Skeletal muscle satellite cell (primary cell): ENCODE measurements around the gene EXOC1L.
A peak's percentile ranks its signal among the peaks of the same experiment; 100 is the strongest.
"Not testable (repeated sequence)": the region's sequence is repeated elsewhere in the genome, so short reads cannot be mapped to it uniquely, and the experiment has no call there.

Experiments used
- H3K27me3 ChIP-seq: 2 replicates; pipeline ENCODE4 v1.7.0; 2013; ENCODE audit warnings: low read length; ENCODE audit not compliant: control insufficient read depth, insufficient read depth
- H3K36me3 ChIP-seq: 2 replicates; pipeline ENCODE4 v1.7.0; 2013; ENCODE audit warnings: mild to moderate bottlenecking, control low read depth, low read length; ENCODE audit not compliant: insufficient read depth
- H3K4me1 ChIP-seq: 2 replicates; pipeline ENCODE4 v1.7.0; 2013; ENCODE audit warnings: low read length; ENCODE audit not compliant: control insufficient read depth, insufficient read depth
- H3K4me2 ChIP-seq: 2 replicates; pipeline ENCODE4 v1.7.0; 2013; ENCODE audit warnings: mild to moderate bottlenecking, low read length
- H3K4me3 ChIP-seq: 2 replicates; pipeline ENCODE4 v1.7.0; 2013; ENCODE audit warnings: low read length
- H3K9ac ChIP-seq: 2 replicates; pipeline ENCODE4 v1.7.0; 2013; ENCODE audit warnings: mild to moderate bottlenecking, low read depth, low read length, moderate library complexity
- H3K9me3 ChIP-seq: replicated peaks from 2 replicates; pipeline ENCODE4 v1.7.0; 2013; ENCODE audit warnings: mild to moderate bottlenecking, control low read depth, low read length

Gene EXOC1L

DNA sequence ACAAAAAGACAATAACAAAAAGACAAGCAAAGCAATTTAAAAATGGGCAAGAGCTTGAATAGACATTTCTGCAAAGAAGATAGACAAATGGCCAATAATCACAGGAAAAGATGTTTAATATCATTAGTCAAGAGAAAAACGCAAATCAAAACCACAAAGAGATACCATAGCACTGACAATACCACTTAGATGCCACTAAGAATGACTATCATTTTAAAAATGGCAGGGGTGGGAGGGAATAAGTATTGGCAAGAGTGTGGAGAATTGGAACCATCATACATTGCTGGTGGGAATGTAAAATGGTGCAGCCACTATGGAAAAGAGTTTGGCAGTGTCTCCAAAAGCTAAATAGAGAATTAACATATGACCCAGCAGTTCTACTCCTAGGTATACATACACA, 18.8 kb downstream of the EXOC1L start:
- Histone ChIP-seq H3K4me3 (no peak overlapping the region), H3K4me2 (no peak overlapping the region), H3K9ac (no peak overlapping the region), H3K4me1 (no peaks in the 10 kb centered on the region), H3K27me3 (peaks cover 9% of the 10 kb centered on the region), H3K36me3 (no peaks in the 10 kb centered on the region), H3K9me3 (no peaks in the 10 kb centered on the region)

DNA sequence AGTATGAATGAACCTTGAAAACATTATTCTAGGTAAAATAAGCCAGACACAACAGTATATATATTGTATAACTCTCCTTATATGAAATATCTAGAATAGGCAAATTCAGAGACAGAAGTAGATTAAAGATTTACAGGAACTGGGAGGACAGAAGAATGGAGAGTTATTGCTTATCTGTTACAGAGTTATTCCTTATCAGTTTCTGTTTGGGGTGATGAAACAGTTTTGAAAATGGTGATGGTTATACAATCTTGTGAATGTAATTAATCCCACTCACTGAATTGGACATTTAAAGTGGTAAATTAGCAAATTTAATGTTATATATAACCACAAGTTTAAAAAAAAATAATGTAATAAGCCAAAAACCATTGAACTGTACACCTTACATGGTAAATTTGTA, 19.4 kb downstream of the EXOC1L start:
- Histone ChIP-seq H3K4me2 (no peak overlapping the region), H3K9me3 (no peaks in the 10 kb centered on the region)

DNA sequence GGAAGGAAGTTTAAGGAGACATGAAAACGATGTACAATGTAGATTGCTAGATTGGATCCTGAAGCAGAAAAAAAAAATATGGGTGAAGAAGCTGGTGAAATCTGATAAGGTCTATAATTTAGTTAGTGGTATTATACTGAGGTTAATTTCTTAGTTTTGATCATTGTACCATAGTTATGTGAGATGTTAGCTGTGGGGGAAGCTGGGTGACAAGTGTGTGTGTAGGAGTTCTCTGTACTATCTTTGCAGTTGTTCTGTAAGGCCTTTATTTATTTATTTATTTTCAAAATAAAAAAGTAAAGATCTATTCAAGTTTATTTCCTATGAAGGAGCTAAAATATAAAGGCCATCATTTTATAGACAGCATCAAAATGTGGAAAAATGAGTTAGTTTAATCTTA, 21.4 kb downstream of the EXOC1L start:
- H3K9me3 ChIP-seq: no peaks in the 10 kb centered on the region
- H3K36me3 ChIP-seq: no peaks in the 10 kb centered on the region
- H3K4me3 ChIP-seq: no peak overlapping the region
- H3K9ac ChIP-seq: no peak overlapping the region
- no peaks in the 10 kb centered on the region for H3K4me1 ChIP-seq
- peaks cover 5% of the 10 kb centered on the region for H3K27me3 ChIP-seq
- H3K4me2 ChIP-seq: no peak overlapping the region

More for the DNA sequence above, 19.4 kb downstream of the EXOC1L start:
- H3K4me3 ChIP-seq: no peak overlapping the region
- H3K27me3 ChIP-seq: peaks cover 5% of the 10 kb centered on the region
- H3K9ac ChIP-seq: no peak overlapping the region
- no peaks in the 10 kb centered on the region for H3K4me1 ChIP-seq
- H3K36me3 ChIP-seq: no peaks in the 10 kb centered on the region

DNA sequence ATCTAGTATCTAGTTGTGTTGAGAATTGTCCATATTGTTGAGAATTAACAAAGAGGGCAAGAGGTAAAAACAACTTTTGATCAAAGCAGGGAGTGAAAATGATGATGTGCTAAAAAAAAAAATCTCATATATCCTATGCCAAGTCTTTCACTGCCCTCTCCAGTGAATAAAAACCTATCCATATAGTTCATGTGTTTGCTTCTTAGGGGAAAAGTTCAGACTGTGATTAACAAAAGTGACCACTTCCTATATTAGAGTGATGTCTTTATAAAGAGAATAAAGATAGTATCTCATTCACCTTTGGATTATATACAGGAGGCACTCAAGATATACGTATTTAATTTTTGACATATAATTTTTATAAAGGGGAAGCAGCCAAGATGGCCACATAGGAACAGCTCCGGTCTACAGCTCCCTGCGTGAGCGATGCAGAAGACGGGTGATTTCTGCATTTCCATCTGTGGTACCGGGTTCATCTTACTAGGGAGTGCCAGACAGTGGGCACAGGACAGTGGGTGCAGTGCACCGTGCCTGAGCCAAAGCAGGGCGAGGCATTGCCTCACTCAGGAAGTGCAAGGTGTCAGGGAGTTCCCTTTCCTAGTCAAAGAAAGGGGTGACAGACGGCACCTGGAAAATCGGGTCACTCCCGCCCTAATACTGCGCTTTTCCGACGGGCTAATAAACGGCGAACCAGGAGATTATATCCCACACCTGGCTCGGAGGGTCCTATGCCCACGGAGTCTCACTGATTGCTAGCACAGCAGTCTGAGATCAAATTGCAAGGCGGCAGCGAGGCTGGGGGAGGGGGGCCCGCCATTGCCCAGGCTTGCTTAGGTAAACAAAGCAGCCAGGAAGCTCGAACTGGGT, 22.0 kb downstream of the EXOC1L start:
- not testable (repeated sequence) for H3K4me3 ChIP-seq, H3K36me3 ChIP-seq, H3K9ac ChIP-seq, H3K4me2 ChIP-seq, H3K9me3 ChIP-seq, H3K27me3 ChIP-seq, H3K4me1 ChIP-seq

DNA sequence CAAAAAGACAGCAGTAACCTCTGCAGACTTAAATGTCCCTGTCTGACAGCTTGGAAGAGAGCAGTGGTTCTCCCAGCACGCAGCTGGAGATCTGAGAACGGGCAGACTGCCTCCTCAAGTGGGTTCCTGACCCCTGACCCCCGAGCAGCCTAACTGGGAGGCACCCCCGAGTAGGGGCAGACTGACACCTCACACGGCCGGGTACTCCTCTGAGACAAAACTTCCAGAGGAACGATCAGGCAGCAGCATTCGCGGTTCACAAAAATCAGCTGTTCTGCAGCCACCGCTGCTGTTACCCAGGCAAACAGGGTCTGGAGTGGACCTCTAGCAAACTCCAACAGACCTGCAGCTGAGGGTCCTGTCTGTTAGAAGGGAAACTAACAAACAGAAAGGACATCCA, 22.7 kb downstream of the EXOC1L start:
- H3K9me3 ChIP-seq, H3K4me3 ChIP-seq, H3K9ac ChIP-seq, H3K4me1 ChIP-seq, H3K27me3 ChIP-seq, H3K4me2 ChIP-seq, H3K36me3 ChIP-seq: not testable (repeated sequence)

DNA sequence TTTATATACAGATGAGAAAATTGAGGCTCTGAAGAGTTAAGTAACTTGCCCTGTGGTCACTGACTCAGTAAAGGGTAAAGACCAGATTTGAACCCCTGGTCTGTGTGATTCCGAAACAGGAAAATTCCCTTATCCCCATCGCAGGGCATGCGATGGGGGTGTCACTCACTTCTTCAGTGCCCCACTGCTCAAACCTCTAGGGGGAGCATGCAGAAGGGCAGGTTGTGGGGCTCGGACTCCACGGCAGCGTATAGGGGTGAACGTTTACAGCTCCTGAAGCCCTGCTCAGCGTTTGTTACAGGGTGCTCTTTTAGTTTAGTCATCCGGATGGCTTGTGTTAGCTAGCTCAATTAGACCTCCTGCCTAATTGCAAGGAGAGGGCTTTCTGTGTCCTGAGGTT, 30.1 kb downstream of the EXOC1L start:
- H3K4me3 ChIP-seq: no peak overlapping the region
- H3K27me3 ChIP-seq: peaks cover 4% of the 10 kb centered on the region
- H3K4me2 ChIP-seq: no peak overlapping the region
- H3K9ac ChIP-seq: no peak overlapping the region
- no peaks in the 10 kb centered on the region for H3K36me3 ChIP-seq
- H3K4me1 ChIP-seq: peaks cover 4% of the 10 kb centered on the region
- H3K9me3 ChIP-seq: no peaks in the 10 kb centered on the region

DNA sequence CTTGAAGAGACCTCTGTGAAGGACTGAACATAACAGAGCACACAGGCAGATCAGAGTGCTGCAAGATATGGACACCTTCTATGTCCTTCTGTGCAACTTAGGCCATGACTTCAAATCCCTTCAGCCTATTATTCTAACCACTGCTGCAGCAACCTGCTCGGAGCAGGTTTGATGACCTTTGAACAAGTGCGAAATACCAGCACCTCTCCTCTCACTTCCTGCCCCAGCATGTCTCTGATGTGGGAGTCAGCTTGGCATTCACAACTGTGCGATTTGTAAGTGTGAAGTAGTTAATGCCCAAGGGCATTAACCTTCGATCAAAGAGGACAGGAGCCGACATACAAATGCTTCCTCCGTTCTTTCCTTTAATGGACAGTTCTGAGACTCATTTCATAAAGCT, 32.3 kb downstream of the EXOC1L start:
- H3K9ac ChIP-seq: no peak overlapping the region
- H3K4me1 ChIP-seq: peaks cover 8% of the 10 kb centered on the region
- H3K9me3 ChIP-seq: no peaks in the 10 kb centered on the region
- no peak overlapping the region for H3K4me2 ChIP-seq
- no peaks in the 10 kb centered on the region for H3K36me3 ChIP-seq
- peaks cover 4% of the 10 kb centered on the region for H3K27me3 ChIP-seq
- H3K4me3 ChIP-seq: no peak overlapping the region

DNA sequence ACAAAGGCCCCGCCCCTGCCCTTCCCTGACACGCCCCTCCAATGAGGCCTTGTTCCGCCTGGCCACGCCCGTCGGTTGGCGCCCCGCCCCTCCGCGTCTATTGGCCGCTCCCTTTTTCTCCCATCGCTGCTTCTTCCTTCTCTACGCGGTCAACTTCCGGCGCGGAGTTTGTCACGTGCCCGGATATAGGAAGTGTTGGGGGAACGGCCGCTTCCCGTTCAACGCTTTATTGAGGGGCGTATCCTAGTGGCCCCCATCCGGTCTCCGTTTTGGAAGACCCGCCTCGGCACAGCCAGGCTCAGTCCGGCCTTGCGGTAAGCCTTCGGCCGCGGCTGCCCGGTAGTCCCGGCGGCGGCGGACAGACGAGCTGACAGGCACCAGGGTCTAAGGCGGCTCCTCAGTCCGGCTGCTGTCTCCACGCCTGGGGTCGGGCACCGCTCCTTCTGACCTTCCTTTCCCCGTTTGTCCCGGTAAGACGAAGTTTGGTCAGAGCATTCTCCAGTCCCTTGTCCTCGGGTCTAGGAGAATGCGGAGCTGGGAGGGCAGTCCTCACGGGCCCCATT, 34.0 kb downstream of the EXOC1L start, which contains the start of gene EXOC1:
EXOC1 (plus strand) TSS at position 165 of the 563 bp plus-strand sequence. CDS start 4,676 bp downstream, outside the sequence.
- Histone ChIP-seq H3K4me1 (peaks cover 8% of the 10 kb centered on the region), H3K4me2 (peak within 1 kb of the TSS; percentile 84), H3K27me3 (peaks cover 4% of the 10 kb centered on the region)

DNA sequence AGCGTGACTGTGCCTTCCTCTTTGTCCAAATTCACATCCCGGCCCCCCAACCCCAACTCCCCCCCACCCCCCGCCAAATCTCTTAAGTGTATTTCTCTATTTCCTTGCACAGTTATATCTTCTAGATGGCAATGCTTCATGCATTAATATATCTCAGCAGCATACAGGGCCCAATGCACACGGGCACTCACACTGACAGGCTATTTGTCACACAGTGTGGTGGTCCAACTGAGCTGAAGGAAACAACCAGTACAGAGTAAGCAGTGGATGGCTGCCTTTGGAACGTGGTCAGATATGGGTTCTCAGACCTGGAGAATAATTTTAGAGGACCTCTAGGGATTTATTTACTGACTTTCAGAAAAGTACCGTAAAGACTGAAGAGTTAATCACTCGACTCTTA, 34.5 kb downstream of the EXOC1L start:
- H3K4me1 ChIP-seq: peaks cover 8% of the 10 kb centered on the region
- no peaks in the 10 kb centered on the region for H3K36me3 ChIP-seq
- H3K4me3 ChIP-seq: peak overlapping the region; percentile 87
- peaks cover under 1% of the 10 kb centered on the region for H3K27me3 ChIP-seq
- peak overlapping the region; percentile 91 for H3K9ac ChIP-seq
- no peaks in the 10 kb centered on the region for H3K9me3 ChIP-seq
- H3K4me2 ChIP-seq: peak overlapping the region; percentile 84

More for the DNA sequence above, 34.0 kb downstream of the EXOC1L start, which contains the start of gene EXOC1:
- peak within 1 kb of the TSS; percentile 87 for H3K4me3 ChIP-seq
- H3K9me3 ChIP-seq: no peaks in the 10 kb centered on the region
- H3K36me3 ChIP-seq: no peaks in the 10 kb centered on the region
- peak within 1 kb of the TSS; percentile 91 for H3K9ac ChIP-seq

DNA sequence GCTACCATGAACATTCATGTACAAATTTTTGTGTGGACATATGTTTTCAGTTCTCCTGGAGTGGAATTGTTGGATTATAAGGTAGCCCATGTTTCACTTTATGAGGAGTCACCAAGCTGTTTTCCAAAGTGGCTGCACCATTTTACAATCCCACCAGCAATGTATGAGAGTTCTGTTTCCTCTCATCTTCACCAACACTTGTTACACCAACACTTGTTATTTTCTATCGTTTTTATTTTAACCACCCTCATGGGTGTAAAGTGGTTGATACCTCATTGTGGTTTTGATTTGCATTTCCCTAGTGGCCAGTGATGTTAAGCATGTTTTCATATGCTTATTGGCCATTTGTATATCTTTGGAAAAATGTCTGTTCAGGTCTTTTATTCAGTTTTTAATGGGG, 38.0 kb downstream of the EXOC1L start:
- no peaks in the 10 kb centered on the region for H3K9me3 ChIP-seq
- no peak overlapping the region for H3K9ac ChIP-seq
- no peaks in the 10 kb centered on the region for H3K27me3 ChIP-seq
- no peak overlapping the region for H3K4me3 ChIP-seq
- H3K4me1 ChIP-seq: peaks cover 8% of the 10 kb centered on the region
- peaks cover 17% of the 10 kb centered on the region for H3K36me3 ChIP-seq
- no peak overlapping the region for H3K4me2 ChIP-seq

DNA sequence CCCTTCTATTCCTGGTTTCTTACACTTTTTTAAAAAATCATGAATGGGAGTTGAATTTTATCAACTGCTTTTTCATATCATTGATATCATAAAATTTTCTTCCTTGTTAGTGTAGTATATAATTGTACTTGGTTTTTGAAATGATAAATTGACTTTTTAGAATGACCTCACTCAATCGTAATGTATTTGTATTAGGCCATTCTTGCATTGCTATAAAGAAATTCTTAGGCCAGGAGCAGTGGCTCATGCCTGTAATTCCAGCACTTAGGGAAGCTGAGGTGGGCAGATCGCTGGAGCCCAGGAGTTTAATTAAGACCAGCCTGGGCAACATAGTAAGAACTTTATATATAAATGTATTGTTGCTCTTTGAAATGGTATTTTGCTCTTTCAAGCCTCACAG, 40.1 kb downstream of the EXOC1L start:
- Histone ChIP-seq H3K36me3 (peaks cover 27% of the 10 kb centered on the region), H3K4me3 (no peak overlapping the region), H3K9ac (no peak overlapping the region), H3K4me1 (peaks cover 5% of the 10 kb centered on the region), H3K9me3 (no peaks in the 10 kb centered on the region), H3K27me3 (no peaks in the 10 kb centered on the region), H3K4me2 (no peak overlapping the region)
